Measurements from ENCODE around the gene HOXD10.

The HOXD10 gene

GRCh38 chr2:176096243-176096985 is 20.2 kb upstream of the HOXD10 start:
- no peak for DNase-seq (ENCODE audit: low spot score)

- peak; percentile 84 for DNase-seq (ENCODE audit: low spot score)
Measured at GRCh38 chr2:176096986-176097819, 19.4 kb upstream of the HOXD10 start.

- DNase-seq (ENCODE audit: low spot score): no peak
Measured at GRCh38 chr2:176097820-176098365, 18.7 kb upstream of the HOXD10 start.

GRCh38 chr2:176098366-176099158 is 18.0 kb upstream of the HOXD10 start:
- no peak for DNase-seq (ENCODE audit: low spot score)

GRCh38 chr2:176099159-176099727 is 17.3 kb upstream of the HOXD10 start:
- DNase-seq (ENCODE audit: low spot score): no peak

GRCh38 chr2:176099728-176100546 is 16.6 kb upstream of the HOXD10 start, which contains the start of gene HOXD12:
TSS of gene HOXD12 (plus strand) at chr2:176099795. CDS start at chr2:176099802, 7 bp downstream.
- no peak for DNase-seq (ENCODE audit: low spot score)

GRCh38 chr2:176100547-176101140 is 15.9 kb upstream of the HOXD10 start:
- no peak for DNase-seq (ENCODE audit: low spot score)

GRCh38 chr2:176101216-176101830 is 15.3 kb upstream of the HOXD10 start:
- DNase-seq (ENCODE audit: low spot score): no peak

- no peak for DNase-seq (ENCODE audit: low spot score)
Measured at GRCh38 chr2:176101842-176102241, 14.7 kb upstream of the HOXD10 start.

- DNase-seq (ENCODE audit: low spot score): no peak
Measured at GRCh38 chr2:176102309-176102866, 14.2 kb upstream of the HOXD10 start.

- no peak for DNase-seq (ENCODE audit: low spot score)
Measured at GRCh38 chr2:176103194-176103593, 13.4 kb upstream of the HOXD10 start.

- DNase-seq (ENCODE audit: low spot score): no peak
Measured at GRCh38 chr2:176103742-176104315, 12.7 kb upstream of the HOXD10 start.

- peak; percentile 66 for DNase-seq (ENCODE audit: low spot score)
Measured at GRCh38 chr2:176104316-176105077, 12.1 kb upstream of the HOXD10 start.

GRCh38 chr2:176105078-176105729 is 11.4 kb upstream of the HOXD10 start:
- DNase-seq (ENCODE audit: low spot score): no peak

GRCh38 chr2:176105730-176106580 is 10.6 kb upstream of the HOXD10 start:
- no peak for DNase-seq (ENCODE audit: low spot score)

GRCh38 chr2:176106581-176107539 is 9.7 kb upstream of the HOXD10 start, which contains the start of gene HOXD11:
TSS of gene HOXD11 (plus strand) at chr2:176107280. CDS start at chr2:176107356, 76 bp downstream.
- DNase-seq (ENCODE audit: low spot score): no peak

All from AG08395 (cell line).